Endodermal cell (in vitro differentiated cells): ENCODE data around the gene FDXR. TPM values are rescaled to one million over a fixed set of nuclear protein-coding genes. Genes with fewer than 3 reads are reported as not detected.

Experiments
- DNase-seq: peaks from one replicate; pipeline ENCODE4 v3.0.0-alpha.2; 2017
- H3K27ac ChIP-seq: 2 replicates; pipeline ENCODE4 v1.5.1; 2013; ENCODE audit warnings: mild to moderate bottlenecking, low read depth, low read length, moderate library complexity
- H3K27me3 ChIP-seq: 2 replicates; pipeline ENCODE4 v1.6.1; 2013; ENCODE audit warnings: mild to moderate bottlenecking, low read length, moderate library complexity; ENCODE audit not compliant: insufficient read depth, control insufficient read depth, poor library complexity, severe bottlenecking
- H3K36me3 ChIP-seq: 2 replicates; pipeline ENCODE4 v1.7.0; 2013; ENCODE audit warnings: mild to moderate bottlenecking, low read length, moderate library complexity; ENCODE audit not compliant: control insufficient read depth, insufficient read depth
- H3K4me1 ChIP-seq: one replicate; pipeline ENCODE4 v1.7.0; 2013; ENCODE audit warnings: low read length; ENCODE audit not compliant: control insufficient read depth, insufficient read depth
- H3K4me3 ChIP-seq: 2 replicates; pipeline ENCODE4 v1.5.1; 2013; ENCODE audit warnings: mild to moderate bottlenecking, low read length, moderate library complexity
- H3K9ac ChIP-seq: 2 replicates; pipeline ENCODE4 v1.6.1; 2013; ENCODE audit warnings: mild to moderate bottlenecking, low read length, moderate library complexity; ENCODE audit not compliant: poor library complexity, severe bottlenecking; ENCODE audit errors: extremely low read depth
- H3K9me3 ChIP-seq: 2 replicates; pipeline ENCODE4 v1.6.1; 2013; ENCODE audit warnings: mild to moderate bottlenecking, low read length, moderate library complexity; ENCODE audit not compliant: control insufficient read depth
- H3K27ac Mint-ChIP-seq: 2 replicates; pipeline ENCODE4 v1.8.0; 2020; ENCODE audit warnings: mixed read lengths
- H3K27me3 Mint-ChIP-seq: 2 replicates; pipeline ENCODE4 v1.8.0; 2021; ENCODE audit warnings: mild to moderate bottlenecking, mixed read lengths; ENCODE audit not compliant: insufficient read depth
- H3K36me3 Mint-ChIP-seq: 2 replicates; pipeline ENCODE4 v1.8.0; 2020; ENCODE audit warnings: low read depth, mixed read lengths
- H3K4me1 Mint-ChIP-seq: 2 replicates; pipeline ENCODE4 v1.8.0; 2020; ENCODE audit warnings: mixed read lengths
- H3K4me3 Mint-ChIP-seq: 2 replicates; pipeline ENCODE4 v1.8.0; 2020; ENCODE audit warnings: mild to moderate bottlenecking, moderate library complexity, mixed read lengths
- H3K9me3 Mint-ChIP-seq: 2 replicates; pipeline ENCODE4 v1.8.0; 2020; ENCODE audit warnings: mild to moderate bottlenecking, mixed read lengths
- CTCF ChIP-seq: fragments of 200-600 bp; sonication (generic); conservative IDR thresholded peaks from 2 replicates; pipeline ENCODE4 v1.5.0; 2021; ENCODE audit warnings: antibody characterized with exemption, mild to moderate bottlenecking
- WGBS, 2 experiments: methylation state at CpG; one replicate each; pipeline versions ENCODE4 v1.1.5 to v1.1.7; 2013; ENCODE audit warnings: missing lambda C conversion rate in 2 of 2, mixed read lengths in 1 of 2; ENCODE audit not compliant: insufficient coverage in 1 of 2, insufficient read length in 1 of 2; 5-methylcytosine and 5-hydroxymethylcytosine counted together
- total RNA-seq, 2 donors: library from RNA; stranded (reverse); fragmentation: NEBNext Ultra II Directional in 1 of 2; extraction: Animal tissue kit (Norgen Biotek cat#: 25700) in 1 of 2; gene quantifications; 2 replicates in 1 of 2; 3 replicates in 1 of 2; pipeline ENCODE4 v1.2.1, GENCODE V29; 2021

FDXR gene
- total RNA-seq, 2 donors from 2014 or later: 17.3 to 19.4 TPM

GRCh38 chr17:74822335-74822938 is 50.4 kb downstream of the FDXR start:
- Mint-ChIP-seq H3K36me3 (peaks cover 32% of the 10 kb centered on the region), H3K9me3 (no peaks in the 10 kb centered on the region), H3K27me3 (no peaks in the 10 kb centered on the region), H3K27ac (no peak overlapping the region), H3K4me1 (no peaks in the 10 kb centered on the region), H3K4me3 (no peak overlapping the region)
- Histone ChIP-seq H3K9ac (no peak overlapping the region), H3K27ac (peak overlapping the region; percentile 66), H3K4me1 (peaks cover 8% of the 10 kb centered on the region), H3K36me3 (peaks cover 9% of the 10 kb centered on the region), H3K27me3 (no peaks in the 10 kb centered on the region), H3K9me3 (no peaks in the 10 kb centered on the region), H3K4me3 (no peak overlapping the region)
- 88 to 94% methylated on average over 9 to 15 of the region's 15 CpGs for WGBS, 2 experiments
- no peak for DNase-seq
- TF ChIP-seq CTCF: no peak

GRCh38 chr17:74821655-74822334 is 51.0 kb downstream of the FDXR start:
- 93 to 95% methylated on average over 3 to 13 of the region's 13 CpGs for WGBS, 2 experiments

GRCh38 chr17:74819801-74820436 is 52.9 kb downstream of the FDXR start:
- Mint-ChIP-seq H3K27me3 (no peaks in the 10 kb centered on the region), H3K4me1 (no peaks in the 10 kb centered on the region), H3K9me3 (no peaks in the 10 kb centered on the region), H3K27ac (no peak overlapping the region), H3K36me3 (peaks cover 37% of the 10 kb centered on the region), H3K4me3 (no peak overlapping the region)
- no peak overlapping the region for H3K9ac ChIP-seq
- H3K27ac ChIP-seq: no peak overlapping the region
- WGBS, 2 experiments: 92 to 95% methylated on average over 5 to 16 of the region's 16 CpGs
- no peaks in the 10 kb centered on the region for H3K9me3 ChIP-seq
- TF ChIP-seq CTCF: no peak
- H3K36me3 ChIP-seq: peaks cover 9% of the 10 kb centered on the region
- H3K4me1 ChIP-seq: peaks cover 8% of the 10 kb centered on the region
- DNase-seq: no peak
- H3K27me3 ChIP-seq: no peaks in the 10 kb centered on the region
- no peak overlapping the region for H3K4me3 ChIP-seq

More at GRCh38 chr17:74821655-74822334, 51.0 kb downstream of the FDXR start:
- H3K9ac ChIP-seq: no peak overlapping the region
- no peak for DNase-seq
- H3K4me3 ChIP-seq: no peak overlapping the region
- Mint-ChIP-seq H3K27me3 (no peaks in the 10 kb centered on the region), H3K4me3 (no peak overlapping the region), H3K9me3 (no peaks in the 10 kb centered on the region), H3K36me3 (peaks cover 36% of the 10 kb centered on the region), H3K4me1 (no peaks in the 10 kb centered on the region), H3K27ac (no peak overlapping the region)
- no peak for TF ChIP-seq CTCF
- H3K36me3 ChIP-seq: peaks cover 9% of the 10 kb centered on the region
- H3K4me1 ChIP-seq: peaks cover 8% of the 10 kb centered on the region
- no peaks in the 10 kb centered on the region for H3K27me3 ChIP-seq
- H3K9me3 ChIP-seq: no peaks in the 10 kb centered on the region
- peak overlapping the region; percentile 66 for H3K27ac ChIP-seq
